CD14-positive monocyte (primary cell): ENCODE results near the gene NEXMIF. TPM values are rescaled to one million over a fixed set of nuclear protein-coding genes. Genes with fewer than 3 reads are reported as not detected.

Experiments used
- DNase-seq, 3 donors: peaks; one replicate each; pipeline ENCODE4 v3.0.0-alpha.2; 2011 to 2022
- H2AFZ ChIP-seq: 2 replicates; pipeline ENCODE4 v1.6.0; 2012; ENCODE audit warnings: mild to moderate bottlenecking, low read depth, low read length, inconsistent platforms; ENCODE audit not compliant: insufficient read depth, poor library complexity, severe bottlenecking
- H3K27ac ChIP-seq, 2 donors: 1 replicate in 1 of 2; 2 replicates in 1 of 2; pipeline ENCODE4 v1.5.1; 2012 to 2013; ENCODE audit warnings: low read length in 2 of 2, control low read depth in 1 of 2, inconsistent platforms in 1 of 2, low read depth in 1 of 2, mild to moderate bottlenecking in 1 of 2
- H3K27me3 ChIP-seq, 2 donors: one replicate each; pipeline versions ENCODE4 v1.6.0 to v1.6.1; 2011 to 2013; ENCODE audit warnings: low read length in 2 of 2; ENCODE audit not compliant: control insufficient read depth in 2 of 2, insufficient read depth in 2 of 2
- H3K36me3 ChIP-seq, 2 donors: replicated peaks in 1 of 2; 1 replicate in 1 of 2; 2 replicates in 1 of 2; pipeline versions ENCODE4 v1.5.1 to v1.6.1; 2012 to 2013; ENCODE audit warnings: low read length in 2 of 2, control low read depth in 1 of 2, inconsistent platforms in 1 of 2, mild to moderate bottlenecking in 1 of 2; ENCODE audit not compliant: insufficient read depth in 2 of 2, control insufficient read depth in 1 of 2
- H3K4me1 ChIP-seq, 2 donors: 1 replicate in 1 of 2; 2 replicates in 1 of 2; pipeline versions ENCODE4 v1.5.1 to v1.6.1; 2012 to 2013; ENCODE audit warnings: low read length in 2 of 2, control low read depth in 1 of 2, inconsistent platforms in 1 of 2, mild to moderate bottlenecking in 1 of 2, moderate library complexity in 1 of 2; ENCODE audit not compliant: insufficient read depth in 2 of 2, control insufficient read depth in 1 of 2
- H3K4me2 ChIP-seq: replicated peaks from 2 replicates; pipeline ENCODE3; 2012; ENCODE audit warnings: low read length, moderate library complexity, mild to moderate bottlenecking; ENCODE audit not compliant: poor library complexity, severe bottlenecking; ENCODE audit errors: extremely low read depth
- H3K4me3 ChIP-seq, 3 experiments: fragments of 200-600 bp in 1 of 3; sonication (generic) in 1 of 3; replicated peaks in 1 of 3; 1 replicate in 2 of 3; 2 replicates in 1 of 3; pipeline ENCODE4 v1.5.1; 2011 to 2013; ENCODE audit warnings: low read length in 3 of 3, mild to moderate bottlenecking in 3 of 3, control low read depth in 2 of 3, low read depth in 2 of 3, inconsistent platforms in 1 of 3, moderate library complexity in 1 of 3
- H3K79me2 ChIP-seq: 2 replicates; pipeline ENCODE4 v1.6.0; 2012; ENCODE audit warnings: mild to moderate bottlenecking, control low read depth, inconsistent platforms, low read length, moderate library complexity; ENCODE audit not compliant: insufficient read depth
- H3K9ac ChIP-seq: 2 replicates; pipeline ENCODE4 v1.6.0; 2017; ENCODE audit warnings: low read length, mild to moderate bottlenecking; ENCODE audit not compliant: insufficient read depth, poor library complexity, severe bottlenecking
- H3K9me3 ChIP-seq, 2 donors: replicated peaks in 1 of 2; 1 replicate in 1 of 2; 2 replicates in 1 of 2; pipeline versions ENCODE4 v1.5.1 to v1.6.1; 2012 to 2013; ENCODE audit warnings: low read length in 2 of 2, control low read depth in 1 of 2; ENCODE audit not compliant: control insufficient read depth in 1 of 2, insufficient read depth in 1 of 2
- H4K20me1 ChIP-seq: 2 replicates; pipeline ENCODE4 v1.6.0; 2012; ENCODE audit warnings: mild to moderate bottlenecking, low read length, control low read depth, moderate library complexity; ENCODE audit not compliant: insufficient read depth
- H3K27ac Mint-ChIP-seq, 7 donors: one replicate each; pipeline ENCODE4 v1.8.0; 2020; ENCODE audit warnings: mild to moderate bottlenecking in 7 of 7, mixed read lengths in 7 of 7, moderate library complexity in 6 of 7, inconsistent platforms in 2 of 7
- H3K27me3 Mint-ChIP-seq, 3 donors: one replicate each; pipeline ENCODE4 v1.8.0; 2021 to 2022; ENCODE audit warnings: low read depth in 3 of 3, mild to moderate bottlenecking in 3 of 3, mixed read lengths in 3 of 3, moderate library complexity in 3 of 3, inconsistent platforms in 1 of 3
- H3K36me3 Mint-ChIP-seq, 2 donors: one replicate each; pipeline ENCODE4 v1.8.0; 2020; ENCODE audit warnings: mixed read lengths in 2 of 2, inconsistent platforms in 1 of 2, mild to moderate bottlenecking in 1 of 2
- H3K4me1 Mint-ChIP-seq: one replicate; pipeline ENCODE4 v1.8.0; 2020; ENCODE audit warnings: mild to moderate bottlenecking, mixed read lengths
- H3K4me3 Mint-ChIP-seq, 2 donors: one replicate each; pipeline ENCODE4 v1.8.0; 2020; ENCODE audit warnings: mild to moderate bottlenecking in 2 of 2, mixed read lengths in 2 of 2, moderate library complexity in 1 of 2
- H3K9me3 Mint-ChIP-seq, 7 donors: one replicate each; pipeline ENCODE4 v1.8.0; 2020 to 2022; ENCODE audit warnings: mixed read lengths in 7 of 7, mild to moderate bottlenecking in 6 of 7, moderate library complexity in 6 of 7, inconsistent platforms in 2 of 7
- WGBS: methylation state at CpG from one replicate; pipeline ENCODE4 v1.1.5; 2013; ENCODE audit warnings: missing lambda C conversion rate; ENCODE audit not compliant: insufficient coverage; 5-methylcytosine and 5-hydroxymethylcytosine counted together
- intact Hi-C, 2 donors: fragments of 100-400 bp; cut with micrococcal nuclease; formaldehyde crosslinking; loops; one replicate each; pipeline versions ENCODE4 v1.15.0 to v1.15.1; 2023
- polyA plus RNA-seq, 3 donors: library from polyadenylated mRNA; depleted of rRNA in 1 of 3; unstranded in 2 of 3; stranded (reverse) in 1 of 3; fragments of 300-500 nt in 2 of 3; fragments of >200 nt in 1 of 3; fragmentation: Illumina TruSeq in 2 of 3; gene quantifications; 1 replicate in 2 of 3; 2 replicates in 1 of 3; pipeline ENCODE4 v1.2.3, GENCODE V29; 2012 to 2021
- TF ChIP-seq, protein P1 (sequence below): fragments of 200-600 bp; IDR thresholded peaks from one replicate; pipeline ENCODE4 v1.8.0; 2022; ENCODE audit warnings: antibody characterized with exemption, mild to moderate bottlenecking

Gene NEXMIF
- polyA plus RNA-seq, 3 donors, result not detected

DNA sequence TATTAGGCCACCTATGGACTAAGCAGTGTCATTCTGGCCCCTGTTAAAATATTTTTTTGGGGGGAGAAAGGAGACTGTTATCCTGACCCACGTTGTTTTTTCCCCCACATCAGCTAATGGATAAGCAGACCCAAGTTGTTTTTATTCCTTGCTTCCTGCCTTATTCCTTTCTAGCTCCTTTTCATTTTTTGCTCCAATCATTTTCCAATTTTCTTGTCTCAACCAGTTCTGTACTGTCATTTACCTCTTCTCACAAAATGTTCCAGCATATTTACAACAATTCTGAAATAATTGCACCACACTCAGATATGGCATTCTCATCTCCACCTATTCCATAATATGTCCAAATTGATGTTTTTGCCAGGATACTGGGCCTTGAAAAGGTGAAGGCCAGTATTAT lies 150.3 kb downstream of the NEXMIF start:
- no peak overlapping the region for H3K9ac ChIP-seq
- intact Hi-C loops, result no loop called here
- H3K4me2 ChIP-seq, result no peak overlapping the region
- H3K4me3 ChIP-seq, result no peak overlapping the region
- H4K20me1 ChIP-seq, result no peaks in the 10 kb centered on the region
- no peak overlapping the region for H2AFZ ChIP-seq
- no peaks in the 10 kb centered on the region for H3K4me1 ChIP-seq
- WGBS, result no CpG with 5 or more reads among the region's 1 CpG
- DNase-seq, result no peak
- no peaks in the 10 kb centered on the region for H3K9me3 ChIP-seq
- no peaks in the 10 kb centered on the region for H3K79me2 ChIP-seq
- Mint-ChIP-seq H3K27me3 (peaks cover 0 to 3% (median 0%) of the 10 kb centered on the region in 3 donors), H3K4me3 (no peak overlapping the region), H3K9me3 (peaks cover 0 to 2% (median 0%) of the 10 kb centered on the region in 7 donors), H3K36me3 (no peaks in the 10 kb centered on the region), H3K27ac (no peak overlapping the region), H3K4me1 (no peaks in the 10 kb centered on the region)
- H3K36me3 ChIP-seq, result no peaks in the 10 kb centered on the region
- no peaks in the 10 kb centered on the region for H3K27me3 ChIP-seq
- TF ChIP-seq, protein P1, sequence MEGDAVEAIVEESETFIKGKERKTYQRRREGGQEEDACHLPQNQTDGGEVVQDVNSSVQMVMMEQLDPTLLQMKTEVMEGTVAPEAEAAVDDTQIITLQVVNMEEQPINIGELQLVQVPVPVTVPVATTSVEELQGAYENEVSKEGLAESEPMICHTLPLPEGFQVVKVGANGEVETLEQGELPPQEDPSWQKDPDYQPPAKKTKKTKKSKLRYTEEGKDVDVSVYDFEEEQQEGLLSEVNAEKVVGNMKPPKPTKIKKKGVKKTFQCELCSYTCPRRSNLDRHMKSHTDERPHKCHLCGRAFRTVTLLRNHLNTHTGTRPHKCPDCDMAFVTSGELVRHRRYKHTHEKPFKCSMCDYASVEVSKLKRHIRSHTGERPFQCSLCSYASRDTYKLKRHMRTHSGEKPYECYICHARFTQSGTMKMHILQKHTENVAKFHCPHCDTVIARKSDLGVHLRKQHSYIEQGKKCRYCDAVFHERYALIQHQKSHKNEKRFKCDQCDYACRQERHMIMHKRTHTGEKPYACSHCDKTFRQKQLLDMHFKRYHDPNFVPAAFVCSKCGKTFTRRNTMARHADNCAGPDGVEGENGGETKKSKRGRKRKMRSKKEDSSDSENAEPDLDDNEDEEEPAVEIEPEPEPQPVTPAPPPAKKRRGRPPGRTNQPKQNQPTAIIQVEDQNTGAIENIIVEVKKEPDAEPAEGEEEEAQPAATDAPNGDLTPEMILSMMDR, result no peak
- no peak overlapping the region for H3K27ac ChIP-seq

DNA sequence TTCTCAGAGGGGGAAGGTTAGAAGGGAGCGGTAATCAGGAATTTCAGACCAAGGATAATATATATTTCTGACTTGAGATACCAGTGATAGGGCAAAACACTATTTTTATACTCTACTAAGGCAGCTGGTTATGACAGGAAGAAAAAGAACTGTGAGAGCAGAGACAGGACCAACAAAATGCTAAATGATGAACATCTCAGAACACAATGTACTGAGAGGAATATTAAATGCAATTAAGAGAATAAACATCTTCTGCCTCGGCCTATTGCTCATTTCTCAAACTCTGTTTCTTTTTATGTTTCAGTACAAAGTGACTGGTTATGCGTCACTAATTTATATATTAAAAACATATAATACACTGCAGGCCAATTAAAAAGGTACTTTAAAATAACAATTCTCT lies 188.8 kb downstream of the NEXMIF start:
- Histone ChIP-seq H3K4me2 (no peak overlapping the region), H4K20me1 (no peaks in the 10 kb centered on the region), H2AFZ (no peak overlapping the region), H3K4me3 (no peak overlapping the region), H3K27ac (no peak overlapping the region), H3K9ac (no peak overlapping the region), H3K79me2 (no peaks in the 10 kb centered on the region), H3K27me3 (no peaks in the 10 kb centered on the region), H3K4me1 (no peaks in the 10 kb centered on the region), H3K36me3 (no peaks in the 10 kb centered on the region), H3K9me3 (no peaks in the 10 kb centered on the region)
- H3K9me3 Mint-ChIP-seq, result peaks cover 0 to 4% (median 0%) of the 10 kb centered on the region in 7 donors
- TF ChIP-seq, protein P1, result no peak
- no CpG with 5 or more reads among the region's 3 CpGs for WGBS
- DNase-seq, result no peak
- H3K27ac Mint-ChIP-seq, result no peak overlapping the region
- no peaks in the 10 kb centered on the region for H3K27me3 Mint-ChIP-seq
- no peaks in the 10 kb centered on the region for H3K4me1 Mint-ChIP-seq
- no peak overlapping the region for H3K4me3 Mint-ChIP-seq
- no peaks in the 10 kb centered on the region for H3K36me3 Mint-ChIP-seq
- intact Hi-C loops, result no loop called here
